Measurements from ENCODE around the gene DPP4.

- TF ChIP-seq EZH2 (IDR thresholded peaks at IDR 0.05; ENCODE audit: insufficient read depth, poor library complexity, severe bottlenecking) (no peak), EZH2phosphoT487 (IDR thresholded peaks at IDR 0.05; ENCODE audit: insufficient read depth, low read depth) (no peak)
Measured at GRCh38 chr2:161994761-161995520, 79.1 kb downstream of the DPP4 start.
